Measurements from ENCODE around the gene ADAMTS12. TPM values are rescaled to one million over a fixed set of nuclear protein-coding genes. Genes with fewer than 3 reads are reported as not detected.

Gene ADAMTS12
- total and polyA plus RNA-seq, 10 of the 15 experiments (the other 5 are each of a cell fraction or from before 2014, with no cell fraction given), result 0.11 to 35.8 (median 20.7) TPM

DNA sequence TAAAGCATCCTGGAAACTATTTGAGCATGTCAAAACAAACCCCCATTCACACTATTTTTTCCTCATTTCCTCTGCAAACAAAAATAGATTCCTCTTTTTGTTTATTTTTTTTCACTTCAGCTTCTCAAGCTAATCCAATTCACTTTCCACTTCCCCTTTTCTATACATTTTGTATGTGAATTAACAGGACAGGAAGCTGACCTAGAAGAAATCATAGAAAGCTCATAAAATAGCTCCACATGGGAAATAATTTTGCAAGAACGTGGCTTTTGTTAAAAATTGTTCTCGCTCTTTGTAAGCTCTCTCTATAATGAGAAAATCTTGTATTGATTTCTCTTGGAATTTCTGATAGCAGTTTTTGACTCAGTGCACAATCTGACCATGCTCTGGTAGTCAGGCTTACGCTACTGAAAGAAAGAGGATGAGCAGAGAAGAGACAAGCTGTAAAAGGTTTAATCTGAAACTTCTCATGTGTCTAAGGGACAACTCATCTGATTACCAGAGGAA, 215.8 kb downstream of the ADAMTS12 start:
- H3K27ac ChIP-seq (ENCODE audit: control insufficient read depth, insufficient read depth), result peak overlapping the region; percentile 88
- DNase-seq (ENCODE audit: low read depth, low spot score) (peak; percentile 76), FAIRE-seq (peak; percentile 75), ATAC-seq (peak; percentile 91)
- peaks cover 0 to 3% of the 10 kb centered on the region in 2 experiments; a peak in 1 of 4 replicates for H3K36me3 ChIP-seq (ENCODE audit: control insufficient read depth in 2 of 2, insufficient read depth in 2 of 2, low read length in 1 of 2)
- no peaks in the 10 kb centered on the region for H3K27me3 ChIP-seq (replicated peaks in 1 of 2; ENCODE audit: control insufficient read depth in 2 of 2, insufficient read depth in 2 of 2, low read length in 1 of 2)
- peak overlapping the region; percentile 49; the same call in 1 of the 2 replicates for H3K9ac ChIP-seq (ENCODE audit: control insufficient read depth, insufficient read depth, low read length)
- ChIA-PET CTCF (interaction anchor here (0.7 to 3.5 kb wide), 19 partner anchors 12 to 330 kb away, joined by 3 to 42 read pairs (median 4); no protein-coding TSS in a partner anchor), SMC1A (ENCODE audit: uncharacterized antibody, unreplicated experiment) (interaction anchor here (0.6 to 3.5 kb wide), 33 partner anchors 12 to 330 kb away, joined by 3 to 30 read pairs (median 4); partner anchors contain the start of genes RXFP3 and TARS1), POLR2A (interaction anchor here (0.7 to 1.5 kb wide), 5 partner anchors 49 to 257 kb away, joined by 3 to 9 read pairs (median 6); no protein-coding TSS in a partner anchor), RAD21 (ENCODE audit: unreplicated experiment) (interaction anchor here (0.6 to 3.1 kb wide), 29 partner anchors 30 to 294 kb away, joined by 3 to 31 read pairs (median 4); partner anchors contain the start of gene TARS1)
- H3K79me2 ChIP-seq (ENCODE audit: control insufficient read depth, insufficient read depth, low read length), result no peaks in the 10 kb centered on the region
- peaks cover 27% of the 10 kb centered on the region for H3K4me1 ChIP-seq (ENCODE audit: control insufficient read depth, insufficient read depth, low read length)
- intact Hi-C loops (cut with micrococcal nuclease; ENCODE audit: unreplicated experiment) (loop anchor here (1.0 to 10.0 kb wide), 4 partner anchors 44 to 258 kb away; partner anchors contain the start of gene TARS1), in situ Hi-C loops (cut with MboI) (no loop called here)
- 2% methylated on average over 3 of the region's 3 CpGs for WGBS (ENCODE audit: insufficient coverage, insufficient replicate concordance, low lambda C conversion rate, missing lambda C conversion rate)
- peak overlapping the region; percentile 10; the same call in 1 of the 2 replicates for H3K4me3 ChIP-seq
- H3K9me3 ChIP-seq (replicated peaks; ENCODE audit: control insufficient read depth, insufficient read depth, low read length), result peaks cover 14% of the 10 kb centered on the region
- no TSS peak for BruUV-seq (replicated peaks)
- no peak overlapping the region; the same call in 1 of the 2 replicates for H2AFZ ChIP-seq (ENCODE audit: control insufficient read depth, low read depth, low read length)
- H4K20me1 ChIP-seq (ENCODE audit: control insufficient read depth, insufficient read depth), result no peaks in the 10 kb centered on the region
- H3K4me2 ChIP-seq (ENCODE audit: control insufficient read depth, insufficient read depth), result peak overlapping the region; percentile 86
- TF ChIP-seq ETV6 (conservative IDR thresholded peaks at IDR 0.05 in 1 of 2, IDR thresholded peaks at IDR 0.05 in 1 of 2; ENCODE audit: borderline replicate concordance in 1 of 2, low read depth in 1 of 2) (peak in 1 of 2 experiments; percentile 51; a peak in 1 of 4 replicates), GATAD2B (conservative IDR thresholded peaks at IDR 0.05; ENCODE audit: low read depth) (0 out of 2 replicates have a peak, but pooled peaks have one; percentile 44), IKZF1 (conservative IDR thresholded peaks at IDR 0.05) (peak; percentile 87), MEF2A (IDR thresholded peaks at IDR 0.05; ENCODE audit: insufficient read depth, low read depth, low read length) (peak; percentile 95), SREBF1 (IDR thresholded peaks at IDR 0.05; ENCODE audit: low read length) (no peak), CHD1 (IDR thresholded peaks at IDR 0.05; ENCODE audit: low read depth, low read length) (no peak), ZNF384 (IDR thresholded peaks at IDR 0.05; ENCODE audit: borderline replicate concordance, low read depth, low read length) (peak; percentile 79; the same call in 1 of the 2 replicates), EED (IDR thresholded peaks at IDR 0.05; ENCODE audit: low read depth) (no peak), EP300 (IDR thresholded peaks at IDR 0.05; ENCODE audit: borderline replicate concordance in 1 of 2, control insufficient read depth in 1 of 2, low read depth in 2 of 2, low read length in 2 of 2) (peak in 1 of 2 experiments; percentile 41; a peak in 2 of 4 replicates), SIX5 (IDR thresholded peaks at IDR 0.05; ENCODE audit: low read depth, low read length, severe bottlenecking) (no peak), FOXM1 (IDR thresholded peaks at IDR 0.05; ENCODE audit: low read depth, low read length) (peak; percentile 47; the same call in 1 of the 2 replicates), PAX5 (IDR thresholded peaks at IDR 0.05; ENCODE audit: borderline replicate concordance, low read depth, low read length) (peak; percentile 45; the same call in 1 of the 2 replicates), CBX5 (IDR thresholded peaks at IDR 0.05; ENCODE audit: low read depth) (0 out of 2 replicates have a peak, but pooled peaks have one; percentile 32), NFIC (IDR thresholded peaks at IDR 0.05; ENCODE audit: low read depth, low read length) (peak; percentile 88), ASH2L (IDR thresholded peaks at IDR 0.05; ENCODE audit: borderline replicate concordance, low read depth) (0 out of 2 replicates have a peak, but pooled peaks have one; percentile 65), TBL1XR1 (IDR thresholded peaks at IDR 0.05; ENCODE audit: low read depth, low read length) (0 out of 2 replicates have a peak, but pooled peaks have one; percentile 24), CHD2 (IDR thresholded peaks at IDR 0.05; ENCODE audit: borderline replicate concordance, low read depth, low read length) (peak; percentile 31; the same call in 1 of the 2 replicates)
- TF ChIP-seq, protein P1, sequence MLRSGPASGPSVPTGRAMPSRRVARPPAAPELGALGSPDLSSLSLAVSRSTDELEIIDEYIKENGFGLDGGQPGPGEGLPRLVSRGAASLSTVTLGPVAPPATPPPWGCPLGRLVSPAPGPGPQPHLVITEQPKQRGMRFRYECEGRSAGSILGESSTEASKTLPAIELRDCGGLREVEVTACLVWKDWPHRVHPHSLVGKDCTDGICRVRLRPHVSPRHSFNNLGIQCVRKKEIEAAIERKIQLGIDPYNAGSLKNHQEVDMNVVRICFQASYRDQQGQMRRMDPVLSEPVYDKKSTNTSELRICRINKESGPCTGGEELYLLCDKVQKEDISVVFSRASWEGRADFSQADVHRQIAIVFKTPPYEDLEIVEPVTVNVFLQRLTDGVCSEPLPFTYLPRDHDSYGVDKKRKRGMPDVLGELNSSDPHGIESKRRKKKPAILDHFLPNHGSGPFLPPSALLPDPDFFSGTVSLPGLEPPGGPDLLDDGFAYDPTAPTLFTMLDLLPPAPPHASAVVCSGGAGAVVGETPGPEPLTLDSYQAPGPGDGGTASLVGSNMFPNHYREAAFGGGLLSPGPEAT (IDR thresholded peaks at IDR 0.05; ENCODE audit: low read depth), result peak; percentile 85
- TF ChIP-seq, protein P2, sequence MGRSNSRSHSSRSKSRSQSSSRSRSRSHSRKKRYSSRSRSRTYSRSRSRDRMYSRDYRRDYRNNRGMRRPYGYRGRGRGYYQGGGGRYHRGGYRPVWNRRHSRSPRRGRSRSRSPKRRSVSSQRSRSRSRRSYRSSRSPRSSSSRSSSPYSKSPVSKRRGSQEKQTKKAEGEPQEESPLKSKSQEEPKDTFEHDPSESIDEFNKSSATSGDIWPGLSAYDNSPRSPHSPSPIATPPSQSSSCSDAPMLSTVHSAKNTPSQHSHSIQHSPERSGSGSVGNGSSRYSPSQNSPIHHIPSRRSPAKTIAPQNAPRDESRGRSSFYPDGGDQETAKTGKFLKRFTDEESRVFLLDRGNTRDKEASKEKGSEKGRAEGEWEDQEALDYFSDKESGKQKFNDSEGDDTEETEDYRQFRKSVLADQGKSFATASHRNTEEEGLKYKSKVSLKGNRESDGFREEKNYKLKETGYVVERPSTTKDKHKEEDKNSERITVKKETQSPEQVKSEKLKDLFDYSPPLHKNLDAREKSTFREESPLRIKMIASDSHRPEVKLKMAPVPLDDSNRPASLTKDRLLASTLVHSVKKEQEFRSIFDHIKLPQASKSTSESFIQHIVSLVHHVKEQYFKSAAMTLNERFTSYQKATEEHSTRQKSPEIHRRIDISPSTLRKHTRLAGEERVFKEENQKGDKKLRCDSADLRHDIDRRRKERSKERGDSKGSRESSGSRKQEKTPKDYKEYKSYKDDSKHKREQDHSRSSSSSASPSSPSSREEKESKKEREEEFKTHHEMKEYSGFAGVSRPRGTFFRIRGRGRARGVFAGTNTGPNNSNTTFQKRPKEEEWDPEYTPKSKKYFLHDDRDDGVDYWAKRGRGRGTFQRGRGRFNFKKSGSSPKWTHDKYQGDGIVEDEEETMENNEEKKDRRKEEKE (IDR thresholded peaks at IDR 0.05), result no peak
